HepG2 (cell line): ENCODE results near the gene MIPEP. TPM values are rescaled to one million over a fixed set of nuclear protein-coding genes. Genes with fewer than 3 reads are reported as not detected.

Source experiments
- ATAC-seq: fragments of 200-7000 bp; cut with Tn5 transposase; 3 replicates; pipeline ENCODE4 v1.9.1; 2020; ENCODE audit warnings: mild to moderate bottlenecking, moderate library complexity
- BruUV-seq: library from RNA; stranded (reverse); fragments of 400-500 nt; replicated peaks from 2 replicates; lab custom pipeline; 2021; lab: Mats Ljungman, UMichigan
- CTCF ChIA-PET: fragments of 300-600 bp; formaldehyde crosslinking; extraction: SDS; loops from one replicate; lab custom pipeline; 2021; ENCODE audit warnings: low total read pairs, inconsistent platforms, low intra/inter-chr PET ratio; lab: Yijun Ruan, JAX
- POLR2A ChIA-PET: fragments of 350-600 bp; sonication (Branson Sonifier 250); formaldehyde crosslinking; loops from one replicate; lab custom pipeline; 2020; ENCODE audit warnings: antibody characterized with exemption, inconsistent platforms; lab: Yijun Ruan, JAX
- DNase-seq: peaks from one replicate; pipeline ENCODE4 v3.0.0-alpha.2; 2015; ENCODE audit warnings: low spot score
- FAIRE-seq: peaks from 3 replicates; lab custom pipeline; 2011; peaks lifted over from hg19 to GRCh38; lab: Jason Lieb, UNC
- H2AFZ ChIP-seq: one replicate; pipeline ENCODE4 v1.6.1; 2011; ENCODE audit warnings: low read length, inconsistent platforms
- H3K27ac ChIP-seq: fragments of 300-600 bp; 3 replicates; pipeline ENCODE4 v1.8.0; 2011; ENCODE audit warnings: mixed run types, mild to moderate bottlenecking, mixed read lengths, low read length, inconsistent platforms; ENCODE audit not compliant: insufficient read depth; ENCODE audit errors: extremely low read length
- H3K27me3 ChIP-seq, 2 experiments: fragments of 200-600 bp in 1 of 2; 2 replicates in 1 of 2; 3 replicates in 1 of 2; pipeline versions ENCODE4 v1.6.0 to v1.8.0; 2011; ENCODE audit warnings: low read length in 2 of 2, mild to moderate bottlenecking in 2 of 2, moderate library complexity in 2 of 2, inconsistent platforms in 1 of 2; ENCODE audit not compliant: insufficient read depth in 2 of 2, control insufficient read depth in 1 of 2
- H3K36me3 ChIP-seq, 2 experiments: fragments of 200-600 bp in 1 of 2; replicated peaks in 1 of 2; 2 replicates in 1 of 2; 3 replicates in 1 of 2; pipeline versions ENCODE4 v1.5.1 to v1.8.0; 2011; ENCODE audit warnings: low read length in 2 of 2, inconsistent platforms in 1 of 2; ENCODE audit not compliant: insufficient read depth in 2 of 2, control insufficient read depth in 1 of 2
- H3K4me1 ChIP-seq: 2 replicates; pipeline ENCODE4 v1.5.1; 2012; ENCODE audit warnings: low read length, inconsistent platforms; ENCODE audit not compliant: insufficient read depth
- H3K4me2 ChIP-seq: 2 replicates; pipeline ENCODE4 v1.6.0; 2011; ENCODE audit warnings: low read depth, low read length, inconsistent platforms
- H3K4me3 ChIP-seq, 3 experiments: fragments of 200-600 bp in 1 of 3; sonication (generic), shearing (Covaris generic) in 1 of 3; replicated peaks in 1 of 3; 2 replicates each; pipeline ENCODE4 v1.5.1; 2011 to 2016; ENCODE audit warnings: low read length in 3 of 3, inconsistent platforms in 2 of 3, low read depth in 2 of 3, mild to moderate bottlenecking in 2 of 3, control low read depth in 1 of 3, mixed read lengths in 1 of 3; ENCODE audit not compliant: insufficient read depth in 1 of 3
- H3K79me2 ChIP-seq: one replicate; pipeline ENCODE4 v1.6.1; 2011; ENCODE audit warnings: low read length, inconsistent platforms; ENCODE audit not compliant: insufficient read depth
- H3K9ac ChIP-seq: 2 replicates; pipeline ENCODE4 v1.6.0; 2011; ENCODE audit warnings: mild to moderate bottlenecking, low read depth, low read length, inconsistent platforms; ENCODE audit not compliant: insufficient read depth
- H3K9me3 ChIP-seq: 2 replicates; pipeline ENCODE4 v1.5.1; 2012; ENCODE audit warnings: mild to moderate bottlenecking, low read length
- H4K20me1 ChIP-seq: 2 replicates; pipeline ENCODE4 v1.6.0; 2011; ENCODE audit warnings: inconsistent platforms, mild to moderate bottlenecking, low read length, moderate library complexity; ENCODE audit not compliant: insufficient read depth
- AHR ChIP-seq: IDR thresholded peaks from 2 replicates; pipeline ENCODE4 v1.6.1; 2018; ENCODE audit warnings: missing genetic modification reagents, missing compliant biosample characterization
- ATAD3A ChIP-seq: sonication (generic); formaldehyde crosslinking; IDR thresholded peaks from 2 replicates; pipeline ENCODE4 v1.4.0; 2020; ENCODE audit warnings: missing genetic modification reagents
- GLI4 ChIP-seq: sonication (generic); formaldehyde crosslinking; IDR thresholded peaks from 2 replicates; pipeline ENCODE4 v1.5.1; 2020; ENCODE audit warnings: missing genetic modification reagents, mild to moderate bottlenecking, moderate library complexity, borderline replicate concordance
- HNF1B ChIP-seq: sonication (generic); formaldehyde crosslinking; IDR thresholded peaks from 2 replicates; pipeline ENCODE4 v1.5.1; 2020; ENCODE audit warnings: mild to moderate bottlenecking, moderate library complexity, missing genetic modification reagents
- POLR2AphosphoS5 ChIP-seq: IDR thresholded peaks from 2 replicates; pipeline ENCODE4 v1.6.1; 2012; ENCODE audit warnings: low read depth, low read length
- PRDM10 ChIP-seq: sonication (generic); formaldehyde crosslinking; IDR thresholded peaks from 2 replicates; pipeline ENCODE4 v1.4.0; 2020; ENCODE audit warnings: low read depth, missing genetic modification reagents
- RNF2 ChIP-seq: fragments of 450-650 bp; conservative IDR thresholded peaks from 2 replicates; pipeline ENCODE4 v1.6.1; 2016; ENCODE audit warnings: low read depth
- ZBTB1 ChIP-seq: sonication (generic); formaldehyde crosslinking; IDR thresholded peaks from 2 replicates; pipeline ENCODE4 v1.4.0; 2020; ENCODE audit warnings: missing genetic modification reagents, borderline replicate concordance
- ZKSCAN8 ChIP-seq: IDR thresholded peaks from 2 replicates; pipeline ENCODE4 v1.6.1; 2016; ENCODE audit warnings: borderline replicate concordance, missing genetic modification reagents, missing compliant biosample characterization
- ZNF225 ChIP-seq: sonication (generic); formaldehyde crosslinking; IDR thresholded peaks from 2 replicates; pipeline ENCODE4 v1.4.0; 2020; ENCODE audit warnings: mild to moderate bottlenecking, missing genetic modification reagents
- ZNF260 ChIP-seq: sonication (generic); formaldehyde crosslinking; IDR thresholded peaks from 2 replicates; pipeline ENCODE4 v1.4.0; 2020; ENCODE audit warnings: missing genetic modification reagents, low read depth, mild to moderate bottlenecking, borderline replicate concordance
- ZNF292 ChIP-seq: sonication (generic); formaldehyde crosslinking; IDR thresholded peaks from 2 replicates; pipeline ENCODE4 v1.8.1; 2022; ENCODE audit warnings: mild to moderate bottlenecking, low read depth, missing genetic modification reagents, borderline replicate concordance
- ZNF558 ChIP-seq: sonication (generic); formaldehyde crosslinking; IDR thresholded peaks from 2 replicates; pipeline ENCODE4 v1.9.0; 2022; ENCODE audit warnings: mild to moderate bottlenecking, missing genetic modification reagents, borderline replicate concordance
- ZNF780A ChIP-seq: sonication (generic); formaldehyde crosslinking; IDR thresholded peaks from 2 replicates; pipeline ENCODE4 v1.8.0; 2022; ENCODE audit warnings: mild to moderate bottlenecking, missing genetic modification reagents, moderate library complexity
- ZNF891 ChIP-seq: sonication (generic); formaldehyde crosslinking; IDR thresholded peaks from 2 replicates; pipeline ENCODE4 v1.5.0; 2020; ENCODE audit warnings: mild to moderate bottlenecking, missing genetic modification reagents
- WGBS: methylation state at CpG from one replicate; pipeline ENCODE4 v1.1.6; 2017; ENCODE audit warnings: low lambda C conversion rate; 5-methylcytosine and 5-hydroxymethylcytosine counted together
- in situ Hi-C: cut with HindIII; loops from 2 replicates; pipeline ENCODE4 v1.10.0; 2017; ENCODE audit warnings: low pct_unique_long_range_greater_than_20kb; ENCODE audit not compliant: extremely low pct_ligation_motif_present
- intact Hi-C: fragments of 100-400 bp; cut with micrococcal nuclease; formaldehyde crosslinking; loops from one replicate; pipeline ENCODE4 v1.10.0; 2022; ENCODE audit not compliant: unreplicated experiment
- polyA plus RNA-seq, 8 experiments: library from polyadenylated mRNA; depleted of rRNA in 3 of 8; stranded (reverse) in 7 of 8; unstranded in 1 of 8; fragments of >200 nt; fragmentation: Illumina TruSeq in 4 of 8; extraction: Trizol in 4 of 8; gene quantifications; 2 replicates each; pipeline versions ENCODE4 v1.2.1 to v1.2.3, GENCODE V29; 2011 to 2016; ENCODE audit warnings: low read depth in 4 of 8, missing spikeins in 1 of 8, mixed read lengths in 1 of 8; ENCODE audit not compliant: insufficient read depth in 1 of 8
- total RNA-seq, 5 experiments: library from RNA; depleted of rRNA; stranded (reverse); fragments of >200 nt; fragmentation: Illumina TruSeq; extraction: Trizol; gene quantifications; 2 replicates each; pipeline ENCODE4 v1.2.3, GENCODE V29; 2016; ENCODE audit warnings: low read depth in 1 of 5
- TF ChIP-seq, protein P1 (sequence below): sonication (generic); formaldehyde crosslinking; IDR thresholded peaks from 2 replicates; pipeline ENCODE4 v1.4.0; 2020; ENCODE audit warnings: low read depth, mild to moderate bottlenecking, missing genetic modification reagents

MIPEP gene
- total and polyA plus RNA-seq, 2 of the 13 experiments (the other 11 are each of a cell fraction or from before 2014, with no cell fraction given): 9.3 to 24.1 TPM

DNA sequence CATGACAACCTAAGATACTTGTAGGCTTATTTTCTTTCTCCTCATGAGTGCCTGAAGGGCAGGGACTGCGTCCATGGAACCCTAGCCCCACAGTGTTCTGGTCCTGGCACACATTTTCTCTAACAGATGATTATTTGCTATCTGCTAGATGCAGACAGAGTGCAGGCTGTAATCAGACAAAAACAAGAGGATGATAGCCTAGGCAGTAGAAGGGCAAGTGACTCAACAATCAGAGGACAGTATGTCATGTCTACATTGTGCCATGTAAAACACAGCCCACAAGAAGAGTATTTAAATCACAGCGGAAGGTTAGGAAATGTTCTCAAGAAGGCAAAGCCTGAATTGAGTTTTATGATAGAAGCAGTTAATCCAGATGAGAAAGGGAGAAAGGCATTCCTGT is 29.3 kb downstream of the MIPEP start:
- intact Hi-C loops (no loop called here), in situ Hi-C loops (no loop called here)
- Histone ChIP-seq H3K4me2 (no peak overlapping the region), H3K9me3 (no peaks in the 10 kb centered on the region), H3K27me3 (no peaks in the 10 kb centered on the region), H3K79me2 (no peaks in the 10 kb centered on the region), H3K36me3 (peaks cover 0 to 4% of the 10 kb centered on the region in 2 experiments; a peak in 2 of 5 replicates), H3K4me3 (no peak overlapping the region), H3K4me1 (peaks cover 19% of the 10 kb centered on the region), H4K20me1 (no peaks in the 10 kb centered on the region), H3K27ac (no peak overlapping the region), H2AFZ (no peak overlapping the region), H3K9ac (no peak overlapping the region)
- DNase-seq (no peak), ATAC-seq (peak; percentile 31; the same call in 2 of the 3 replicates), FAIRE-seq (no peak)
- 97% methylated on average over 2 of the region's 2 CpGs for WGBS
- CTCF ChIA-PET: no interaction called here
- TF ChIP-seq ATAD3A (CRISPR knock-in tag) (no peak), RNF2 (no peak), GLI4 (CRISPR knock-in tag) (no peak), HNF1B (no peak), ZKSCAN8 (CRISPR knock-in tag) (no peak), ZNF292 (CRISPR knock-in tag) (no peak), POLR2AphosphoS5 (no peak), ZNF558 (CRISPR knock-in tag) (no peak), ZBTB1 (no peak), AHR (CRISPR knock-in tag) (no peak), ZNF891 (CRISPR knock-in tag) (no peak), ZNF225 (no peak), ZNF780A (CRISPR knock-in tag) (no peak), ZNF260 (no peak), PRDM10 (CRISPR knock-in tag) (no peak)
- TF ChIP-seq, protein P1, sequence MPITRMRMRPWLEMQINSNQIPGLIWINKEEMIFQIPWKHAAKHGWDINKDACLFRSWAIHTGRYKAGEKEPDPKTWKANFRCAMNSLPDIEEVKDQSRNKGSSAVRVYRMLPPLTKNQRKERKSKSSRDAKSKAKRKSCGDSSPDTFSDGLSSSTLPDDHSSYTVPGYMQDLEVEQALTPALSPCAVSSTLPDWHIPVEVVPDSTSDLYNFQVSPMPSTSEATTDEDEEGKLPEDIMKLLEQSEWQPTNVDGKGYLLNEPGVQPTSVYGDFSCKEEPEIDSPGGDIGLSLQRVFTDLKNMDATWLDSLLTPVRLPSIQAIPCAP (CRISPR knock-in tag): no peak
- no TSS peak for BruUV-seq
- POLR2A ChIA-PET: no interaction called here
